GM19240 (cell line): ENCODE data around the gene CABCOCO1.
"Not testable (repeated sequence)": the region's sequence is repeated elsewhere in the genome, so short reads cannot be mapped to it uniquely, and the experiment has no call there.

Experiments used
- DNase-seq: peaks from one replicate; pipeline ENCODE4 v3.0.0; 2011; ENCODE audit warnings: low spot score; ENCODE audit not compliant: insufficient read length

The CABCOCO1 gene

GRCh38 chr10:61712105-61712504 is 49.4 kb downstream of the CABCOCO1 start:
- DNase-seq: not testable (repeated sequence)

- DNase-seq: not testable (repeated sequence)
Observed at GRCh38 chr10:61719475-61719874, 56.7 kb downstream of the CABCOCO1 start.

GRCh38 chr10:61719906-61720305 is 57.2 kb downstream of the CABCOCO1 start:
- DNase-seq: no peak

- no peak for DNase-seq
Observed at GRCh38 chr10:61721431-61721830, 58.7 kb downstream of the CABCOCO1 start.

- DNase-seq: not testable (repeated sequence)
Observed at GRCh38 chr10:61725221-61725620, 62.5 kb downstream of the CABCOCO1 start.

- DNase-seq: no peak
Observed at GRCh38 chr10:61729596-61729995, 66.9 kb downstream of the CABCOCO1 start.

GRCh38 chr10:61730671-61731070 is 67.9 kb downstream of the CABCOCO1 start:
- DNase-seq: no peak

GRCh38 chr10:61731638-61732037 is 68.9 kb downstream of the CABCOCO1 start:
- no peak for DNase-seq

- DNase-seq: no peak
Observed at GRCh38 chr10:61732629-61733278, 70.0 kb downstream of the CABCOCO1 start.

- no peak for DNase-seq
Observed at GRCh38 chr10:61733358-61733940, 70.7 kb downstream of the CABCOCO1 start.

- DNase-seq: no peak
Observed at GRCh38 chr10:61735882-61736281, 73.2 kb downstream of the CABCOCO1 start.

- not testable (repeated sequence) for DNase-seq
Observed at GRCh38 chr10:61737455-61737854, 74.7 kb downstream of the CABCOCO1 start.

- DNase-seq: no peak
Observed at GRCh38 chr10:61742812-61743211, 80.1 kb downstream of the CABCOCO1 start.

GRCh38 chr10:61744469-61744868 is 81.7 kb downstream of the CABCOCO1 start:
- DNase-seq: no peak

- no peak for DNase-seq
Observed at GRCh38 chr10:61746377-61746776, 83.6 kb downstream of the CABCOCO1 start.

- DNase-seq: no peak
Observed at GRCh38 chr10:61747307-61747706, 84.6 kb downstream of the CABCOCO1 start.

- no peak for DNase-seq
Observed at GRCh38 chr10:61749291-61749690, 86.6 kb downstream of the CABCOCO1 start.

GRCh38 chr10:61750943-61751471 is 88.3 kb downstream of the CABCOCO1 start:
- peak; percentile 50 for DNase-seq

GRCh38 chr10:61751599-61751998 is 88.9 kb downstream of the CABCOCO1 start:
- DNase-seq: no peak

GRCh38 chr10:61752111-61753011 is 89.6 kb downstream of the CABCOCO1 start:
- no peak for DNase-seq

- no peak for DNase-seq
Observed at GRCh38 chr10:61753453-61753852, 90.7 kb downstream of the CABCOCO1 start.
